ENCODE data around the gene FAM72A.
"Not testable (repeated sequence)": the region's sequence is repeated elsewhere in the genome, so short reads cannot be mapped to it uniquely, and the experiment has no call there.

The FAM72A gene

DNA sequence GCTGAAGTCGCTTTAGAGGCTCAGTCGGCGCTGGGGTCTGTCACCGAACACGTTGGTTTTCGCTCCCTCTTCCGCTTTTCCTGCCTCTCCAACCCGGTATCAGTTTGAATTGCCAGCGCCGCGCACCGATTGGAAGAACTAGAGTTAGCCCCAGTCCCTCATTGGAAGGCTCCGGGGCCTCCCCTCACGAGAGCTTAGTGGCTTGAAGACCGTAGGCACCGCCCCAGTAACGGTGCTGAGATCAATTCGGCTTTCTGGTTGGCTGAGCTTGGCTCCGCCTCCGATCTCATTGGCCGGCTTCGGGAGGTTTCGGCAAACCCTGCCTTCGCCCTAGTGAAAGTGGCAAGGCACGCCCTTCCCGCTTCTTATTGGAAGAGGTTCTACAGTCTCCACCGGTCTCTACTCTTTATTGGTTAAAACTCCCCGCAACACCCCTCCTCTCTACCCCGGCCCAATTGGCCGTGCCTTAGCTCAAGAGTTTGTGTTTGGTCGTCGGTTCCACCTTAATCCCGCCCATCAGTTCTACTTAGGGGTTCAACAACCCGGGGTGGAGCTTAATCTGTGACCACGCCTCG, at the start of gene FAM72A:
Gene FAM72A, minus strand, starts transcription at position 51 of the 575 bp plus-strand sequence. CDS start 814 bp downstream, outside the sequence.
- peak; percentile 99 for DNase-seq

DNA sequence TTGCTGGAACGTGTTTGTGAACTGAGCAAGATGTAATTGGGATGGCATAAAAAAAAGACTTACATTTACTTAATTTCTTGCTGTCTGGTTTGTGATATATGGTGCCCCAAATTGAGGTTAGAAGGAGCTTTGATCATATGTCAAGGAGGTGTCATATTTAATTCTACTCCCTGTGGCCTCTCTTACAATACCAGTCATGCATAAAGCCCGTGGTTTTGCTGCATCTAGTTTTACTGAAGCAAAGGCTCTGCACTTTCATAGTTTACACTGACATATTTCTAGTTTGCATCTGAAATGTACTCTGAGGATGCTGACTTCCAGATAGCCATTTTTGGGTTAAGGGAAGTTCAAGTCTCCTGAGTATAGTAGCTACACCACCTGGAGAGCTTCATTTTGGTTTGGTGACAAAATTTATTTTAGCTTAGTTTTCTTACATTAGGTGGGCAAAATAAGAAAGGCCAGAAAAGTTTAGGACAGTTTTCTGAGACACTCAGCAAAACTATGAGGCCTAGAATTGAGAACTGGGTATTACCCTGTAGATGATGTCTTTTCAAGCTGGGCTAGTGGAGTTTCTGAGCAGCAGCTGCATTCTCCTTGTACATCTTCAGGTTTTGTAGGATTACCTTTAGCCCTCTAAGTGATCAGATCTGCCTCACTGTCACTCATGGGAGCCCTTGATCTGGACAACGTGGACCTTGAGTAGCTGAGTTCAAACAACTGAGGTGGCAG, 48.5 kb upstream of the FAM72A start:
- DNase-seq, result not testable (repeated sequence)

DNA sequence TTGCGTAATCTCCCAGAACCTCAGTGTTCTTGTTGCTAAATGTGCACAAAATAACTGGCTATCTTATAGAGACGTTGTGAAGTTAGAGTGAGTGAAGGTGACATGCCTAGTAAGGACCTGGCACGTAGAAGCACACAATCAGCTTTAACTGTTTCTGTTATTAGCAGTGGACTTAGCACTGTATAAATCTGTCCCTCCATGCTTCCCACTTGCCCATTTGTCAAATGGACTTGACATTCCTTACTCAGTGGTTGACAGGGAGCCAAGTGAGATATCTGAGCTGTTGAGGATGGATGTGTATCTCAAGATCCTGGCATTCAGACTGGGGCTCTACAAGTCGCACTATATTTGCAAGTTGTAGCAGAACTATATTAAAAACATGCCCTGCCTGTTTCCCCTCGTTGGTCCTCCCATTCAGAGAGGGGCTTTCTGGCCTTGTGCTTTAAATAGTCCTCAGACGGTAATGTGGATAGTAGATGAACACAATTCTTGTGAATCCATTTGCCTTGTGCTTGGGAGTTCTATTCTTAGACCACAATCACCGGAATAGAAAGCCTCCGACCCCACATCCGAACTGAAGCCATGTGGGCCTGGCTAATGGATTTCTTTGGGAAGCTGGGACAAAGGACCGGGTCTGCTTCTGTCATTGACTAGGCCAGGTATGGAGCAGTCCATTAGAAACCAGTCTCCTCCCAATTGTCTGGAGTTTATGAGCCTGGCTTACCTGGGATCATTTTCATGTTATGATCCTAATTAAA, 43.7 kb upstream of the FAM72A start:
- not testable (repeated sequence) for DNase-seq

DNA sequence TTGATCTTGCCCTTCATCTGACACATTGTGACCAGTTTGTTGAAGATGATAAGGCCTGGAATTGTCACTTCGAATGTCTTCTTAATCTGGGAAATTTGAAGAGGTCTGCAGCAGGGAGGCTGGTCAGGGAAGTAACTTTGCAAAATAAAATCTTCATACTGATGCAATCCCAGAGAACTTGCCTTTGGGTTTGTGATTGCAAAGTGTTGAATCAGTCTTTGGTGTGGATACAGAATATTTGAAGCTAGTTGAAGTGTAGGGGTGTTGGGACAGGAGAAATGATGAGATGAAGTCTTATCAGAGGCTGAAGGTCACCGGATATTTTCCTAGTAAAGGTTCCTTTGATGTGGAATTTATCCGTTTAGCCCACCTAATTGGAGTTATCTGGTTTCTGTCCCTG, 42.8 kb upstream of the FAM72A start:
- DNase-seq, result not testable (repeated sequence)

DNA sequence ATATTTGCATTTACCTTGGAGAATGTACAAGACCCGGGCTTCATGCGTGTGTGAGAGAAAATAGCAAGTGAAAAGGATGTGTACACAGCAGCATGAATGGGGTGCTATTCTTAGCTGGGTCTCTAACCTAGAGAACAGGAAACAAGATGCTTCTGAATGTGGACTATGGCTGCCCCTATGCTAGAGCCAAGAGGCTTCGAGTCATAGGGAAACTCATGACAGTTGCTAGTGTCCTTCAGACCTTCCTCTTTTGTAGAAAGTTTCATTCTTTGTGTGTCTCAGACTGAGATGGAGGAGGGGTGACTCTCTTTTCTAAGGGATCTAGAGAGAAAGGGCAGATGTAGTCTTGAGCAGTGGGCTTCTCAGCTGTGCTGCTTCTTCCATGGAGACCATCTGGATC, 40.7 kb upstream of the FAM72A start:
- not testable (repeated sequence) for DNase-seq

DNA sequence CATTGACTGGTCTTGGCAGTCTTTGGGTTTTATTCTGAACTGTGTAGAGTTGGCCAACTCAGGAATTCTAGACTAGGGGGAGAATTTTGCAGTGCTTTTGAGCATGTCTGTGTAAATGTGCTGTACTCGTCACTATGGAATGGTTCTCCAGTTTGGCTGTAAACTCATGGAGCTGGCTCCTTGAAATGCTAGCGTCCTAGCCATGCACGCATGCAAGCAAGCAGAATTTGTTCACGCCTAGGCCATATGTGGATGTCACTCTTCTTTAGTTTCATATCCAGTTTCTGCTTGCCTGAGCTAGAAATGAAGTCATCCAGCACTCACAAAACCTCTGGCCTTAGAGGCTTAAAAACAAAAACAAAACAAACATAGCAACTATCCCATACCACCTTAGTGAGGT, 37.6 kb upstream of the FAM72A start:
- not testable (repeated sequence) for DNase-seq

DNA sequence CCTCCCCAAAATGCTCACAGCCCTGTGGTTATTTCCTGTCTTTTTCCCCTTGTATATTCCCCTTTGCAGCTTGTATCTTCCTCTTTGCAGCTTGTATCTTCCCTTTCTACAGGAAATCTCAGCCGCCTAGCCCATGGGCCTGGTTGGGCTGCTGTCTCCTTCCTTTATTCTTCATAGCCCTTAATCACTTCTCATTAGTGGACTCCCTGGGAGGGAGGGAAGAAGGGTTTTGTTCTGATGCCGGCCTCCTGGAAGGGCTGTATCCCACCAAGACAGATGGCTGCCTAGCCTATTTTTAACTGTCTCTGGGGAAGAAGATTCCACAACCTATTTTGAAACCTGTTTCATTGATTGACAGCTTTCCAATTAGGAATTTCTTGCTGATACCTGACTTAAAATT, 32.6 kb upstream of the FAM72A start:
- not testable (repeated sequence) for DNase-seq

DNA sequence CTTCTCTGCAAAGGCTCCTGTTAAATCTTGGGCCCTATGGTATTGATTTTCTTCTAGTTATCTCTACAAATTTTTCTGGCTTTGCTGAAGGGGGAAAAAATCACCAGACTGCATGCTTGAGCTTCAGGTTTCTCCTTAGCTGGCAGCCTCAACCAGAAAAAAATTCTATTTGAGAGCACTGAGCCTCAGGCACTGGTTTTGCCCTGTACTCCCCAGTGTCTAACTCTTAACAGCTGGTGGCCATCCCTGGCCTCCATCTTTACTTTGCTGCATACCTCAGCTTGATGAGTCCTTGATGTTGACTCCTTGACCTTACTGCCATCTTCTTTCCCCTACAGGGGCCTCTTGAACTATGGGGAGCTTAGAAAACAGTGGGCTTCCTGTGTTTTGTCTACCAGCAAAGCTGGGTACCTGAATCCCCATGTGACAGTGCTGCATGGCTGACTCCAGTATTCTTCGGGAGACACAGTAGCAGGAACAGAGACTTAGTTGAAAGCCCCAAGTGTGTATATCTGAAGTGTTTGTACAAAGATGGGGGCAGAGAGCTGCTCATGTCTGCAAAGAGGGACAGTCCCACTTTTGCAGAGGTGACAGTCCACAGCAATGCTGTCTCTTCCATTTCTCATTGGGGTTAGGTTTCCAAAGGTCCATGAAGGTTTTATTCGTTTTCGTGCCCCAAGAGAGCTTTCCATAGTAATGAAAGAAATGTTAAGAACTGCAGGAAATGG, 31.7 kb upstream of the FAM72A start:
- DNase-seq, result not testable (repeated sequence)

DNA sequence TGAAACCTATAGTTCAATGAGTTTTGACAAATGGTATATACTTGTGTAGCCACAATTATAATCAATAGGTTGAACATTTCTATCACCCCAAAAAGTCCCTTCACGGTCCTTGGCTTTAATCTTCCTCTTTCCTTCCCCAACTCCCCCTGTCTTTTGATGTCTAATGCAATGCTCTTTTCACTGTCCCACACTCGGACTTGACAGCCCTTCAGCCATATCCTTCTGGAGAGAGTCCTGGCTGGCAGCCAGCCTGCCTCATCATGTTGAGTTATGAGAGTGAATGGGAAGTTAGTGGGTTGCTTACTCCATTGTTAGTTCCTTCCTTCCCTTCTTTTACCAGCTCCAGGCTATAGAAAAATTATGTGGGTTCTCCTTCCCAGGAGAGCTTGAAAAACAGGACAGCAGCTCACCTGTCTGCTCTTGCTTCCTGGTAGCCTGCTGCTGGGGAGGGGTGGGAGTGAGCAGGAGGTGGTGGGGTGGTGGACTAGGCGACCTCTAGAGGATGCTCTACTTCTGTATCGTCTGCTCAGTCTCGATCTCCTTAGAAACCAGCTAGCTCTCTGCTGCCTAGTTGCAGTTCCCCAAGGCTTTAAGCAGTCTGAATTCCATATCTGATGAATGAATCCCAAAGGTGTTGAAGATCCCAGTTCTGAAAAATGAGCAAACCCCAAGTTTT, 30.5 kb upstream of the FAM72A start:
- not testable (repeated sequence) for DNase-seq

DNA sequence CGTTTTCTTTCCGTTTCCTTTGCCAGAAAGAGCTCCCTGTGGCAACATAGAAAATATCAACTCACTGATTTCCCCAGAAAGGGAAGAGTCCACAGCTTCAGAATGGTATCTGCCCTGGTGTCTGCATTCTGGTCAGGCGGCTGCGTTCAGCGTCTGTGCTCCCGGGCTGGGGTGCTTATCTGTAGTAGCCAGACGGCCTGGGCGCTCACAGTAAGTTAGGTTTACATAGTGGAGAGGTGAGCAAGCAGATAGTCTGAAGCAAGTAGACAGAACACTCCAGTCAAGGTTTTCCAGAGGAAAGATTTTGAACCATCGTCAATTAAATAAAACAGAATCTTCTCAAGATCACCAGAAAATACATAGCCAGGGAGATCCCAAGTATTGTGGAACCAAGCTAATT, 29.4 kb upstream of the FAM72A start:
- not testable (repeated sequence) for DNase-seq

DNA sequence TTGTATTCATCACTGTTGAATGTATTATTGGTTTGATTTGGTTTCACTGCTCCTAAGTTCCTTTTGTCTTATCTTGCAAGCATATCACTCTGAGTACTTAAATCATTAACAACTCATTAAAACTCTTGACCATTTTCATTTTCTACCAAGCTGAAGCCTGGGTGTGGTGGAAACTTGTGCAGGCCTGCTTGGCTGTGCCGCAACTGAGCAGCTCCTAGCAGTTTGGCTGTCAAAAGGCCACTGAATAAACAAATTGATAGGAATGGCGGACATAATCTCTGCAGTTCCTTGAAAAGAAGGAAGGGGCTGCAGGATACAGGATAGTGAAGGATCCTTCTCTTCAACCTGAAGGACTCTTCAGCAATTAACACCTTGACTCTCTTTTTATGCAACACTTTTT, 26.6 kb upstream of the FAM72A start:
- not testable (repeated sequence) for DNase-seq

DNA sequence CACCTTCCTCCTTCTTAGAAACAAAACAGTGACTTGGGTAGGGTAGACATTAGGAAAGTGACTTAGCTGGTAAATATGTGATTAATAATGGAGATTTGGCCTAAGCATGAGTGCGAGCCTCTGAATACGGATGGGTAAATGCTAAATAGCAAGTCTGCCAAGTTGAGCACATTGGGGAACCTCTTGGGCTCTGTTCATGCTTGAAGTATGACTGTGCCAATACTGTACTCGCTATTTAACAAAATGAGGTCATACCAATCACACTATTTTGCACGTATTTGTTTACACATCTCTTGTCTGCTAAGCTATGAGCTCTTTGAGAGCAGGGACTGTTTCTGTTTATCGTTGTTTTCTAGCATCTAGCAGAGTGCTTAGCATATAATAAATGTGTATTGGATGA, 24.2 kb upstream of the FAM72A start:
- DNase-seq, result not testable (repeated sequence)

DNA sequence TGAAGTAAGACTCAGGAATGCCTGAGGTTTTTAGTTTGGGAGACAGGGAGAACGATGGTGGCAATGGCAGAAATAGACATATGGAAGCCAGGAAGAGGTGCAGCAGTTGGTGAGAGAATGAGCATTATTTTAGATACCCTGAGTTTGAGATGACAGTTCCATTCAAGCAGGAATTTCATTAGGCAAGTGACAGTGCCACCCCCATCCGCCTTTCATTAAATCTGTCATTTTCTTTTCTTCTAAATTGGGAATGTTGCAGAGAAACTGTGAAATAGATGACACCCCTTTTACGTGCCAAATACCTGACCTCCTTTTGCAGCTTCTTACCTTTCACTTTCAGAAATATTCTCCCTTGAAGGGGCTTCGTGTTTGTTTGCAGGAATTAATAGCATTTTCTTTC, 22.7 kb upstream of the FAM72A start:
- DNase-seq, result not testable (repeated sequence)

DNA sequence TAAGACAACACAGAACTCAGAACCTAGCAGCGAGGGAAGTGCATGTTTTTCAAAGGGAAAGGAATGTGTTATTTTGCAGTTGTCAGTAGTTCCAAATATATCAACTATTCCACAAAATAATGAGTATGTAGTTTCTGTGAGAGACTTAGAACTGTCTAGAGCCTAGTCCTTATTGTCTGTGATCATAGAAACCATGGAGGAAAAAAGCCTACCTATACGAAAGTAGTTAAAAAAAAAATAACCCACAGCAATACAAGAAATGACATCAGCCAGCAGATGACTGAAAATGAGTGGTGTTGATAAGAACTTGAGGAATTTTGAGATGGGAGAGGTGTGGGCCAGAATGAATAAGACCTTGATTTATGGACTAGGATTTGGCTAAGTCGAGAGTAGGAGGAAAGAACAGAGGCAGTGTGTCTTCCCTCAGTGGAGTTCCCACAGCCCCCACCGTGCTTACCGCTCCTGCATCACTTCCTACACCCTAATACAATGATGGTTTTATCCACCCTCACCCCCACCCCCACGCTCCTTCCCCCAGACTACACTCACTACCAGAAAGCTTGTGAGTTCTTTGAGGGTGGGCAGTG, 21.6 kb upstream of the FAM72A start:
- DNase-seq, result not testable (repeated sequence)

DNA sequence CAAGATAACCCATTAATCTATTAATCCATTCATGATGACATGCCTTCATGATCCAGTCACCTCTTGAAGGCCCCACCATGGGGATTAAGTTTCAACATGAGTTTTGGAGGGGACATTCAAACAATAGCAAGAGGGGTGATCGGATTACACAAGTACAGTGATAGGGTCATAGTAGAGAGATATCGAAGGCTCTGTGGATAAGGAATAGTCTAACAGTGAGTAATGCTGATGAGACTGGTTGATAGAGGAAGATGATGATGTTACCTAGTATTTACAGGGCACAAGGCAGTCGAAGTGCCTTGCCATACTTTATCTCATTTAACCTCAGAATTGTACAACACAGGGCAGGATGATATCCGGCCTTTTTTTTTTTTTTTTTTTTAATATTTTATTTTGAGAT, 18.9 kb upstream of the FAM72A start:
- DNase-seq, result not testable (repeated sequence)

DNA sequence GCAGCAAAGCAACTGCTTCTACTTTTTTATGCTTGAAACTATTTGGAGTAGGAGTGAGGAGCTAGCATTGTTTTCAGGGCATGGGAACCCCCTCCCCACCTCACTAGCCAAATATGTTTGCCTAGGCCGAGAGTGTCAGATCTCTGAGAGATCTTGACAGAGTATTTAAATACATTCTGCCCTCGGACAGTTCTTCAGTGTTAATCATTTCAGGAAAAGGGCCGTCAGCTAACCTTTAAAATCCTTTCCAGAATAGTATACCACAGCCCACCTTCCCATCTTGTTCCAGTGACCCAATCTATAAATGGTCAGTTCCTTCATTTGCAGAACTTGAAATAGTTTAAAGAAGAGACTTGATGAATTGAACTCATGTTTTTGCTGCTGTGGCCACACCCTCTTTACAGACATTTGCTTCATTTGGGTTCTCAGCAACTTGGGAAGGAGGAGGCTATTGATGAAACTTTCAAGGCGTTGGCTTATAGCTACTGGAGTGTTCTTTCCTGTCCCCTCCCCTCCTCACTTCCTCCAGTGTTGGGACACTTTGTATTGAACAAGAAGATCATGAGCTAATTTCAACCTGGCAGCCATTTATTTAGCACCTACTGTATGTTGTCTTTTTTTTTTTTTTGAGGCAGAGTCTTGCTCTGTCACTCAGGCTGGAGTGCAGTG, 17.8 kb upstream of the FAM72A start:
- not testable (repeated sequence) for DNase-seq

DNA sequence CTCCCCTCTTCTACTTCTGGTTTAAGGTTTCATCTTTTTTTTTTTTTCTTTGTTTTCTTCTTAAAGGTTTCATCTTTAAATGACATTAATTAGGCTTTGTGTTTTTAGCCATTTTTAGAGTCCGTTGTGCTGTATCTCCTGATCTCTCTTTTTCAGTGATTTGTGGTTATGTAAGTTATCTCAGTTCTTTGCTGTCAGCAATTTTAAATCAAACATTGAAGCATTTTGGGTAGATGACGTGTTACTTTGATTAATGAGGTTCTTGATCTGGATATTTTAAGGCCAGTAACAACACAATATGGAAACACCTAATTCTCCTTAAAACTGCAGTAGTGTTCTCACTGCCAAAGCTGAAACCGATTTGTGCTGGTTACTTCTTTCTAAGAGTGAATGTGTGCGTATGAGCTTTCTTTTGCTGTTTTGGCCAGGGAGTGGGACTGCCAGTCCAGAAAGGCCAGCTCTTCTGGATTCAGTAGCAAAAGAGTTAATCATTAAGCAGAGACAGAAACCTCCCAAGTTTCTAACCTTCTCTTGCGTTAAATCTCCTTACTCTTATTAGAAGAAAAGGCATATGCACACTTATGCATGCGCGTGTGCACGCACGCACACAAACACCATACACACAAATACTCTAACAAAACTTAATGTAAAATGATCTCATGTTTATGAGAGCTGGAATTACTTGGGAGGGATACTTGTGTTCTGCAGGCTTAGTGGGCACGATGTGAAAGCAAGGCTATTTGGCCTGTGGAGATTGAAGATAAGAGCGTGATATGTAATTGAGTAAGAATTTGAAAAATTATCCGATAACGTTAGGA, 17.1 kb upstream of the FAM72A start:
- not testable (repeated sequence) for DNase-seq

DNA sequence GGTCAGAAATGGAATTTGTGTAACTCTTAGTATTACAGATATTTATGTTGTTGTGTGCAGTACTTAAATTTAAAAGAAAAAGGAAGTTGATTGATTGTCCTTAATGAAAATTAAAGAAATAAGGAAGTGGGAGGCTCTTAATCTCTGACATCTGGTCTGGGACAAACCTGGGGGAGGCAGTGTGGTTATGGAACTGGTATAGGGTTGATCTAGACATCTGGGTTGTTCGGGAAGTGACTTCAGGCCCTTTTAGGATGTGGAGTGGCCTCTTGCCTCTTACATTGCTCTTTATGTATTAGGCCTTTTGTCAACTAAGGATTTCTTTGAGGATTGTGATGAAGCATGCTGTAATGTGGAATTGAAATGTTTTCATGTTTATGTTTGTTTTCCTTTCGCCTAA, 16.1 kb upstream of the FAM72A start:
- DNase-seq, result not testable (repeated sequence)

DNA sequence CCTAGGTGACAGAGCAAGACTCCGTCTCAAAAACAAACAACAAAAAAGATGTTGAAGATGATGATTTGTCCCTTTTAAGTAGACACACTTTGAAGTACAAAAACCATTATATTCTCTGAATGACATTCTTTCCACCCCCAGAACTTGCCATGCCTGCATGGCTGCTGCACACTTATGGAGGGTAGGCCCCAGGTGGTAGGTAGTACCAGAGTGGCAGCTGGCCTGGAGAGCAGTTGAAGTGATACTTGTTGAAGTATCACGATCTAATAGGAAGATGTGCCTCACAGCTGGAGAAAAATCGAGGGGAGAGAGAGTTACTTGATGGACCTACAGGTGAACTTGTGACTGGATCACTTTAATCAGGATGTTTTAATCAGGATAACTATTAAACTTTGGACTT, 15.6 kb upstream of the FAM72A start:
- not testable (repeated sequence) for DNase-seq

DNA sequence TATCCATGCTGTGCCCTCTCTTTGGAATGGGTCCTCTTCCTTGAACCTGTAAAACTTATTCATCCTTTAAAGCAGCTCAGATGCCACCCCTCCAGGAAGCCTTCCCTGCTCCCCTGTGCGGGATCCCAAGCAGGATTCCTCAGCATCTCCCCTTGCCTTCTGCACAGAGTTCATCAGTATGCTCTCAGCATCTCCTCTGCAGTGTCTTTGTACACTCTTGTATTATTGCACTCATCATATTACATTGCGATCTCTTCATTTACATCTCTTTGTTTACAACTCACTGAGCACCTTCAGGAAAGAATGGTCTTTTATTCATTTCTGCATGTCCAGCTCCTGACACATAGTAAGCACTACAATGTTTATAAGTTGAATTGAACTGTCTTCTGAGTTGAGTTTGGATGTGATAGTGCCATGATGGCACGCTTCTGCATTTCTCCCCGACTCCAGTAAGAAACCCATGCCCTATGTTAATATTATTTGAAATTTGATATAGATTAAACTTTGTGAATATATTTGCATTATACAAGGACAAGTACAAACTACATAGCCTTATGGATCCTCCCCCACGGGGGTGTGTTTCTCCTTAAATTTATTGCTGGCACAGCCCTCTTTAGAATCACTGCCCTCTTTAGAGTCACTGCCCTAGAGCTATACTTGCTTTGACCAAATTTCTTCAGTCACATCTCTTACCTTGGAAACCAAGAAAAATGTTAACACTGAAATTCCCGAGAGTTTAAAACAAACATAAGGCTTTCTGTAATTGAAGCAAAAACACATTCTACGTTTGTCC, 13.2 kb upstream of the FAM72A start:
- DNase-seq, result not testable (repeated sequence)
